Left ventricle myocardium superior (tissue), 1 donor: ENCODE results near the gene LCN2. TPM values are rescaled to one million over a fixed set of nuclear protein-coding genes. Genes with fewer than 3 reads are reported as not detected.
"Not testable (repeated sequence)": the region's sequence is repeated elsewhere in the genome, so short reads cannot be mapped to it uniquely, and the experiment has no call there.

ENCODE experiments used
- ATAC-seq: fragments of 200-7000 bp; cut with Tn5 transposase; one replicate; pipeline ENCODE4 v1.9.1; 2020; ENCODE audit warnings: mild to moderate bottlenecking, moderate library complexity
- DNase-seq: peaks from one replicate; pipeline ENCODE4 v3.0.0-alpha.2; 2020
- intact Hi-C: fragments of 100-400 bp; cut with micrococcal nuclease; formaldehyde crosslinking; loops from one replicate; pipeline ENCODE4 v1.11.0; 2022
- total RNA-seq: library from RNA; stranded (reverse); fragmentation: NEBNext Ultra II Directional; extraction: Animal tissue kit (Norgen Biotek cat#: 25700); gene quantifications from one replicate; pipeline ENCODE4 v1.2.1, GENCODE V29; 2021
- donor health status: DM: no; HTN: yes; CAD: no; lungs with severe emphysema.

The LCN2 gene
- total RNA-seq, 1 donor from 2014 or later: 0.32 TPM

DNA sequence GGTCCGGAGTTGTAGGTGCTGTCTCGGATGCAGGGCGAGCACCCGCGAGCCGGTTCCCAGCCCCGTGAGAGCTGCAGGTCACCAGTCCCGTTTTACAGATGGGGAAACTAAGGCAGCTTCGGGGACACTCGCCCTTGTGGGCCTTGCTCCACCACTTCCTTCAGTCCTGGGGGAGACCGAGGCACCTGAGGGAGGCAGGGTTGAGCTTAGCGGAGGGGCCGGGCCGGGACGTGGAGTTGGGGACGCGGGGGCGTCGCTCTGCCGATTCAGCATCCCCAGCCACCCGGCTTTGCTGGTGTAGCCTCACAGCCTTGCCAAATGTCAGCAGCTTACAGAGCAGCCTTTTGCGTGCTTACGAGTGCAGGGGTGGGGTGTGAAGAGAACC, 11.3 kb downstream of the LCN2 start:
- ATAC-seq (peak; percentile 2), DNase-seq (no peak)
- intact Hi-C loops: no loop called here

DNA sequence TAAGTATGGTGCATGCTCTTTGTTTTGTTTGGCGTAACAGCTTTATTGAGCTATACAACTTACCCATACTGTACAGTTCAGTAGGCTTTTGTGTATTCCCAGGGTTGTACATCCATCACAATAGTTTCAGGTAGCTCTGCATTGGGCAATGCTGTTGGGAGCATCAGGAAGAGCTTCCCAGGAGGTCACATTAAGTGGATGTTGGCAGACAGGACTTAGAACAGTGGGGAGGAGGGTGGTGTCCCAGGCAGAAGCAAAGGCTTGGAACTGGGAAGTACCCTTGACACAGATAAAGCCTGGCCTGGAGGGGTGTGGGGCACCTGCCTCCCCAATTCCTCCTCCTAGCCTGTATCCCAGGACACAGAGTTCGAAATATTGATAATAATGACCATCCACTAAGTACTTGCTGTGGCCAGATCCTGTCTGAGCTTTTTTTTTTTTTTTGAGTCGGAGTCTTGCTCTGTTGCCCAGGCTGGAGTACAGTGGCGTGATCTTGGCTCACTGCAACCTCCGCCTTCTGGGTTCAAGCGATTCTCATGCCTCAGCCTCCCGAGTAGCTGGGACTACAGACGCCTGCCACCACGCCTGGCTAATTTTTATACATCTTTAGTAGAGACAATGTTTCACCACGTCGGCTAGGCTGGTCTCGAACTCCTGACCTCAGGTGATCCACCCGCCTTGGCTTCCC, 12.1 kb downstream of the LCN2 start:
- ATAC-seq (peak; percentile 6), DNase-seq (no peak)
- intact Hi-C loops: no loop called here

DNA sequence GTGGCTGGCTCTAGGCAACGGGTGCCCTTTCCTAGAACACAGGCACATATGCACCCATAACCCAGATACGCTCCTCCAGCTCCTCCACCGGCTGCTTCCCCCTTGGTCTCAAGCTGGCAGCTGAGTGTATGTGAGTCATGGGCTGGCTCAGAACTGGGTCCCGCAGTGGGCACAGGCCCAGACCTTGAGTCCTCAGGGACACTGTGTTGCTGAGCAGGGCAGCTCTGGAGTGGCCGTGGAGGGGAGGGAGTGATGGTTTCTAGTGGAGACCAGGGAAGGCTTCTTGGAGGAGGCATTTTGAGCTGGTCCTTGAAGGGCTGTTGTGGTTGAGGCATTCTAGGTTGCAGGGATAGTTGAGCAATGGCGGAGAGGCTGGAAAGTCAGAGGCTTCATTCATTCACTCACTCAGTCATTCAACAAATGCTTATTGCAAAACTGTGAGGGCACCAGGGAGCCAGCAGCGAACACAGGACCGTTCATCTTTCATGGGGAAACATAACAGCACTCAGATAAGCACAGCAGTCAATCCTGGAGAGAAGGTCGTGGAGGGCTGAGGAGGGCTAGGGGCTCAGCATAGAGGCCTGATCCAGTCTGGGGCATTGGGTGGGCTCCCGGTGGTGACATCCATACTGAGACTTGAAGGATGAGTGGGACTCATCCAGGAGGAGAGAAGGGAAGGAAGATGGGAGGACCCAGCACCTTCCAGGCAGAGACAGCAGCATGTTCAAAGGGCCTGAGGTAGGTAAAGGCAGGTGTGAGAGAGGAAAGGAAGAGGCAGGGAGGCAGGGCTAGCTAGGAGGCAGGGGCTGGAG, 13.2 kb downstream of the LCN2 start:
- intact Hi-C loops: no loop called here
- ATAC-seq (peak; percentile 54), DNase-seq (peak; percentile 76)

DNA sequence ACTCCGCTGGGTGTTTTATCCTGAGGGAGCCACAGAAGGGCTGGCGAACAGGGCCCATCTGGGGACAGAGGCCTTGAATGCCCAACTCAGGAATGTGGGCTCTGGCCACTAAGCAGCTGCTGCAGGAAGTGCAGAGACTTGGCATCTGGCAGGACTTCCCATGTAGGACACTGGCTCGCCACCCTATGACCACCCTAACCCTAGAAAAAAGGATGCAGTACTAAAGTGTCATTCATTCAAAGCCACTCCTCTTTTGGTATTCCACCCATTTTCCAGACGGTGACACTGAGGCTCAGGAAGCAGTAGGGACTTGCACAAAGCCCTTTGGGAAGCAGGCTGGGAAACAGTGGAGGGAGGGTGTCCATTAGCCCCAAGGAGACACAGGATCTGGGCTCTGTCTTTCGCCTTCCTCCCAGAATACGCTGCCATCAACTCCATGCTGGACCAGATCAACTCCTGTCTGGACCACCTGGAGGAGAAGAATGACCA, 13.8 kb downstream of the LCN2 start:
- DNase-seq (no peak), ATAC-seq (no peak)
- intact Hi-C loops: no loop called here

DNA sequence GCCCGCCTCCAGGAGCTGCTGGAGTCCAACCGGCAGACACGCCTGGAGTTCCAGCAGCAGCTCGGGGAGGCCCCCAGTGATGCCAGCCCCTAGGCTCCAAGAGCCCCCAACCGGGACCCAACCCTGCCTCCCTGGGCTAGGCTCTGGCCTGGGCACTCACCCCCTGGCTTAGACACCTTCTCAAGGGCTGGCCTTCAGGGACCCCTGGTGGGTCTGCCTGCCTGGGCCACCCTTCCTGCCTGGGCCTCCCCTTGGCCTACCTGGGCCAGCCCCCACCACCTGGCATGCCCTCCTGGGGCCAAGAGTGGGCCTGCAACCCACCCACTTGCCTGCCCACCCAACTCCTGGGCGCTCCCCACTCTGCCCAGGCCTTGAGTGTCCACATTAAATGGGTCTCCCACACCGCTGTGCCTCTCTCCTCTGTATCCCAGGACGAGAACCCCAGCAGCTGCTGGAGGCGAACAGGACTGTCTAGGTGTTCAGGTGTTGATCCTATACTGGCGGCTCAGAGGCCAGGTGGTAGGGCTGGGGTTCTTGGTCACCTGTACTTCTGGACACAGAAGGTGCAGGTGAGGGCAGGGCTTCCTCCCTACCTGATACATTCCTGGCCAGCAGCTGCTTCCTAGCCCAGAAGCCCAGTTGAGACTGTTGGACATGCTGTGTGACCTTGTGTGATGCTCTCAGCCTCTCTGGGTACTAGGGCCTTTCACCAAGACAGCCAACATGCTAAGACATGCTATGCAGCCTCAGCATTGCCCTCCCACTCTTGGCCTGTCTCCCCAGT, 14.5 kb downstream of the LCN2 start:
- DNase-seq (no peak), ATAC-seq (no peak)
- intact Hi-C loops: no loop called here

DNA sequence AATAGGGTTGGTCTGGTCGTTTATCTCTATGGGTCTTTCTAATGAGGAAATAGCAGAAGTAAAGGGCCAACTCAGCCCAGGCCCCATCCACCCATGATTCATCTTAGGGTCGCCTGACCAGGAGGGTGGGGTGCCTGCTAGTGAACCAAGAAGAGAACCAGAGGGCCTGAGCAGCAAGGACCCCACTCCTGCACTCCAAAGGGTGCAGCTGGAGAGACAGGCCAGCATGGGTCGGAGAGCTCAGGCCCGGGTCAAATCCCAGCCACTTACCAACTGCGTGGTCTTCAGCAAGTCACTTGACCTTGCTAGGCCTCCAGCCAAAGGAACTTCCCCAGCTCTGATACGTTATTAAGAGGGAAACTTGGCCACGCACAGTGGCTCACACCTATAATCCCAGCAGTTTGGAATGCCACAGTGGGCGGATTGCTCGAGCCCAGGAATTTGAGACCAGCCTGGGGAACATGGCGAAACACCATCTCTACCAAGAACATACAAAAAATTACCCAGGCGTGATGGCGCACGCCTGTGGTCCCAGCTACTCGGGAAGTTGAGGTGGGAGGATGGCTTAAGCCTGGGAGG, 15.1 kb downstream of the LCN2 start:
- DNase-seq: no peak
- no peak for ATAC-seq
- intact Hi-C loops: no loop called here

DNA sequence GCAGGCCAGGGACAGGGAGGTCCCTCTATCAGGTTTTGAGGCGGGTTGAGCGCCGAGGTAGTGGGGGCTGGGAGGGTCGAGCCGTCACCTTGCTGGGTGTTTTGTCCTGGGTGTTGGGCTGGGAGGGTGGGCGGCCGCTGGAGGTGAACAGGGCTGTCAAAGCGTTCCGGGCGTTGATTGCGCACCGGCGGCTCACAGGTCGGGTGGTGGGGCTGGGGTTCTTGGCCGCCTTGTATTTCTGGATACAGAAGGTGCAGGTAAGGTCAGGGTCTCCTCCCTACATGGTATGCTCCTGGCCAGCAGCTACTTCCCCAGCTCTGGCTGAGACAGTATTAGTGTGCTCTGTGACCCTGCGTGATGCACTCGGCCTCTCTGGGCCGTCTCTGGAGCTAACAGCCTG, 16.9 kb downstream of the LCN2 start:
- no peak for DNase-seq
- intact Hi-C loops: no loop called here
- no peak for ATAC-seq

DNA sequence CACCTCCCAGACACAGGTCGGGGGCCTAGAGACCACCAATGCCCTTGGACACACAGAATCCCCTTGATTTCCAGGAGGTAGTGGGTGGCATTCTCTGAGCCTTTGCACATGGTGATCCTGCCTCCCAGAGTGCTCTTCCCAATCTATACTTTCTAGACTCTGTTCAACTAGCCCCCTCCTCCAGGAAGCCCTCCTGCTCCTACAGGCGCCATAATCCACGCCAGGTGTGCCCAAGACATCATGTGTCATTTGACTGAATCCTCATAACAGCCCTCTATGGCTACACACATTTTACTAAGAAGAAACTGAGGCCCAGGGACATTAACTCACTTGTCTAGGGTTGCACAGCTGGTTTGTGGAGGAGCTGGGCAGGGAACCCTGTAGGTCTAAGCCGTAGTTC, 18.0 kb downstream of the LCN2 start:
- DNase-seq (no peak), ATAC-seq (no peak)
- intact Hi-C loops: no loop called here

DNA sequence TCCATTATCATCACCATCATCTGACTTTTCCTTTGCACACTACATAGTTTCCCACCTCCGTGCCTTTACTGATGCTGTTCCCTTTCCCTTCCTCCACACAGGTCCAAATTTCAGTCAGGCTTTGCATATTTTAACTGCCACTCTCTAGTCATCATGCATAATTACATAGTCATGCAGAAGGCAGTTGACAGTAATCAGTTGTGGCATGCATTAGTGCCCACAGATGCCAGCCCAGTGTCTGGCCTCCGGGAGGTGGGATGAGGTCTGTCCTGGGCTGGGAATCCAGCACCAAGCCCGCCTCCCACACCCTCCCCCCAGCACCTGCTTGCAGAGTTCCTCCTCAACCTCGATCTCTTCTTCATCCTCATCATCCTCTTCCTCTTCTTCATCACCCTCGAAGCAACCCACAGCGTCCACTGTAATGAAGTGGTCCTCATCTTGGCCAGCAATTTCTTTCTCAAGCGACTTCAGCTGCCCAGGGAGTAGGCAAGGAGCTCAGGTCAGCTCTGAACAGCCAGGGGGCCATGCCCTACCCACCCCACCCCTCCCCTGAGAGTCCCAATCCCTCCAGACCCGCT, 19.6 kb downstream of the LCN2 start:
- intact Hi-C loops: no loop called here
- ATAC-seq (no peak), DNase-seq (no peak)

DNA sequence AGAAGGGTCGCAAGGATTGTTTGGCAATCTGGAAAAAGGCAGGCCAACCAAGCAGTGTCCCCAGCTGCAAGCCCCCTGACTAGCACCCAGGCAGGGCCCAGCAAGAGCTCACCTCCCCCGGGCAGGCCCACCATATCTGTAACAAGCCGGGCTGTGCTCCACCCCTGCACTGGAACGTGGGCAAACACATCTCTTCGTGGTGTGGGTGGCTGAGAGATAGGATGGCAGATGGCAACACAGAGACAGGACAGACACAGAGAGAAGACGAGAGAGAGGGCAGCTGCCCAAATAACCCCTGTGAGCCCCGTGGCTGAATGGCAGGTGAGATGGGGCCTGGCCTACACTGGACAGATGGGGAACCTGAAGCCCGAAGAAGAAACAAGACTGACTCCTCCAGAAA, 20.2 kb downstream of the LCN2 start:
- no peak for ATAC-seq

DNA sequence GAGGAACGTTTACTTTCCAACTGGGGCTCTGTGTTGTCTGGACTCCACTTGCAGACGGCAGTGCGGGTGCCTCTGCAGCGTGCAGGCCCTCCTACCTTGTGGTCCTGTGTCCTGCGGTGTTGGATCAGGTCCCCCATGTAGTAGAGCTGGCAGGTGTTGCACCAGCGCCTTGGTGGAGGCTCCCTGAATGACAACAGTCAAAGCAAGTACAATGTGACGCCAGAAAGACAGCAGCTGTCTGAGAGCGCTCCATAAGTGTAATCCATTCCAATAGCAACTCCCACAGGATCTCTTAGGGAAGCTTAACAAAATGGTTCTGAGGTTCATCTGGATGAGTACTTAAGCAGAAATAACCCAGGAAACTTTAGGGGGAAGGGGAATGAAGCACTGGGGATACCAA, 20.7 kb downstream of the LCN2 start:
- ATAC-seq: no peak
- intact Hi-C loops: no loop called here
- no peak for DNase-seq

More for the DNA sequence above, 20.2 kb downstream of the LCN2 start:
- intact Hi-C loops: no loop called here
- no peak for DNase-seq

DNA sequence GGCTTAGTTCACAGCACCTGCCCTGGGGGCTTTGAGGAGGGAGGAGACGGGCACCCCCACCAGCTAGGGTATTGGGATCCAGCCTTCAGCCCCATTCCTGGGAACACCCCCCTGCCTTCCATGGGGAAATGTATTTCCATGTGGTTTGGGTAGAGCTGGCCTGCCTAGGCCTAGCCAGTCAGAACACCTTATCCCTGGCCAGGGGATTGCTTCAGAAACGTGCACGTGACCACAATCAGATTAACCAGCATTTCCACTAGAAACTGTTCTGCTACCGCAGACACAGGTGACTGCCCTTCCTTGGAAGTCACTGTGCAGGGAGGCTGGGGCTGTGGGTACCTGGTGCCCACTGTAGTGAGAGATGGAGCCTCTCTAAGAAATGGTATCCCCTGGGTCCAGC, 24.8 kb downstream of the LCN2 start:
- DNase-seq (no peak), ATAC-seq (no peak)
- intact Hi-C loops: no loop called here

DNA sequence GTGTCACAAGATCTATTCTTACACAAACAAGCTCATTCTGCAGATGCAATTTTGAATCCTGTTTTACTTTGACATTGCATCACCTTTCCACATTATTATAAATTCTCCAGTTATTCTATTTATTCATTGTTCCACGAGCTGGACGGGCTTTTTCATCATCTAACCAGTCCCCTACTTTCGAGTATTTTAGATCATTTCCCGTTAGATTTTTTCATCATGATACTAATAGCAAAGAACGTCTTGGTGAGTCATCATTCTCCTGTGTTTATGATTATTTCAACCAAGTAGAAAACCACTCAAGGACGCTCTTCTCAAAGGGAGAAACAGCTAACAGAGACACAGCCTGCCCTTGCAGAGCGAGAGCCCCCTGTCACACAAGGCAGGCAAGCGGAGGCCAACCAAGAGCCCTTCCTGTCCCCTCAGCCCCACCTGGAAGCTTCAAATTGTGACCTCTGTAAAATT, 25.9 kb downstream of the LCN2 start:
- intact Hi-C loops: no loop called here
- DNase-seq (no peak), ATAC-seq (no peak)

DNA sequence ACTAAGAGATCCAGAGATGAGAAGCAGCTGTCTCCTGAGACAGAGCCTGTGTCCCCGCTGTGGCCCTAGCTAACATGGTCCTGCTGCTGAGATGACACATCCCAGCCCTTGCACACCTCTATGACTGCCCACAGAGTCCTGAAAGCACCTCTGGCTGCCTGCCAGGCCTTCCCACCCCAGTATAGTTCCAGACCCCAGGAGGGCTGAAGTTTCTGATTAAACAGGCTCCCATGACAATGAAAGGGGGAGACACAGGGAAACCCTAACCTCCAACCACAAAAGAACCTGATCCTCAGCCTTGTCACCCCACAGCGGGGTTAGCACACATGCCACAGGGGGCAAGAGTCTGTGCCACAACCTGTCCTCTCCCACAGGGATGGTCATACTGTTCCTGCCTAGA, 26.5 kb downstream of the LCN2 start:
- intact Hi-C loops: no loop called here
- DNase-seq (no peak), ATAC-seq (no peak)

DNA sequence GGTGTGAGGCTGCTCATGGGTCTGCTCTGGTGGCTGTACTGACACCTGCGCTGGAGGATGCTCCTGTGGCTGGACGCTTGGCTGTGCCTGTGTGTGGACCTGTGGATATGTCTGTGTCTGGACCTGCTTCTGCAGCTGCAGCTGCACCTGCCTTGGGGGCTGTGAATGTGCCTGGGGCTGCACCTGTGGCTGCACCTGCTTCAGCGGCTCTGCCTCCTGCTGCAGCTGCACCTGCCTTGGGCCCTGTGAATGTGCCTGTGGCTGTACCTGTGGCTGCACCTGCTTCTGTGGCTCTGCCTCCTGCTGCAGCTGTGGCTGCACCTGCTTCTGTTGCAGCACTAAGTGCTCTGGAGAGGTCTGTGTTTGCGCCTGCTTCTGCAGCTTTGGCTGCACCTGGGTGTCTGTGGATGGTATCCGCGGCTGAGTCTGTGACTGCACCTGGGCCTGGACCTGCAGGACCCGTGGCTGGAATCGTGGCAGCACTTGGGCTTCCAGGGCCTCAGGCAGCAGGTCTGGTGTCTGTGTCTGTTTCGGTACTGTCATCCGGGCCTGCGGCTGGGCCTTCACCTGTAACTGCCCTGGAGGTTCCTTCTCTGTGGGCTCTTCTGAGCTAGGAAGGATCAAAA, 29.7 kb downstream of the LCN2 start:
- intact Hi-C loops: no loop called here
- ATAC-seq: no peak
- no peak for DNase-seq

DNA sequence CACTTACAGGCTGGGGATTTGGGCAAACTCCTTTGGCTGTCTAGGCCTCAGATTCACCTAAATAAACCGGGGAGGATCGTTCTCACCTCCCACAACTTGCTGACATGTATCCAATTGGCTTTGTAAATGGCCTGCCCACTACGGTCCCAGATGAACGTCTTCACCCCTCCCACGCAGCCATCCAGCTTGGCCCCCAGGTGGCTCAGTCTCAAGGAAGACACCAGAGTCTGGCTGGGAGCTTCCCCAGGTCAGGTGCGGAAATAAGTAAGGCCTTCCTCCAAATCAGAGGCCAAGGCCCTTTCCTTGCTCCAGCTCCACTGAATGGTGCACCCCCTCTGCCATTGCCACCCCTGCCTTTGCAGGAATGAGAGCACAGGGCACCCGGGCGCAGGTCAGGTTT, 30.7 kb downstream of the LCN2 start:
- no peak for DNase-seq
- intact Hi-C loops: no loop called here
- ATAC-seq: no peak

DNA sequence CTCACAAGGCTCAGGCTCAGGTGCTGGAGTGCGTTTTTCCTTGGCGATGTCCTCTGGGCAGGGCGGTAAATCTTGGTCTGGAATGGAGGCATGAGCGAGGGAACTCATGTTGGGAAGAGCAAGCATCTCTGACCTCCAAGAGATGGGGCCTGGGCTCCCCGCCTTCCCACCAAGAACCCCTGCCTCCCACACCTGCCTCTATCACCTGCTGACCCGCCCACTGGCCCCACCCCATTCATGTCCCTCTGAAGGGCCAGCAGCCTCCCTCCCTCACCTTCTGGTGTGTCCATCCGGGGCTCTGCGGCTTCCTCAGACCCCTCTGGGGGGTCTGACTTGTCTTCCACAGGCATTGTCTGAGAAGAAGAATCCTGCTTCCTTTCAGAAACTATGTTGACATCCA, 31.2 kb downstream of the LCN2 start:
- intact Hi-C loops: no loop called here
- DNase-seq (no peak), ATAC-seq (no peak)

DNA sequence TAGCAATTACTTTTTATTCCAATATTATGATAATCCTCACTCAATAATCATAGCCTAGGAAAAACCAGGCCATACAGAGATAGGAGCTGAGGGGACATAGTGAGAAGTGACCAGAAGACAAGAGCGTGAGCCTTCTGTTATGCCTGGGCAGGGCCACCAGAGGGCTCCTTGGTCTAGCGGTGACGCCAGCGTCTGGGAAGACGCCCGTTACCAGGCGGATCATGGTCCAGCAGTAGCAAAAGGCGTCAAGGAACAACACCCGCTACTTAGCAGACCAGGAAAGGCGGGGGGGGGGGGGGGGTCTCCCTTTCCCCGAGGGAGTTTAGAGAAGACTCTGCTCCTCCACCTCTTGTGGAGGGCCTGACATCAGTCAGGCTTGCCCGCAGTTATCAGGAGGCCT, 32.2 kb downstream of the LCN2 start:
- intact Hi-C loops, ATAC-seq: not testable (repeated sequence)
- peak; percentile 72 for DNase-seq
